H1 (cell line): ENCODE results near the gene VPS26B. TPM values are rescaled to one million over a fixed set of nuclear protein-coding genes. Genes with fewer than 3 reads are reported as not detected.
A peak's percentile ranks its signal among the peaks of the same experiment; 100 is the strongest.

Experiments
- BACH1 ChIP-seq: IDR thresholded peaks from 2 replicates; pipeline ENCODE4 v1.6.1; 2012; ENCODE audit warnings: low read length, improper control_type of control experiment
- CTBP2 ChIP-seq: IDR thresholded peaks from 2 replicates; pipeline ENCODE4 v1.7.0; 2011; ENCODE audit warnings: borderline replicate concordance, mild to moderate bottlenecking, moderate library complexity, mixed read lengths, low read length; ENCODE audit not compliant: insufficient read depth, insufficient read length
- RBBP5 ChIP-seq: IDR thresholded peaks from 2 replicates; pipeline ENCODE4 v1.7.1; 2012; ENCODE audit warnings: low read depth, mild to moderate bottlenecking, inconsistent platforms, low read length, moderate library complexity, borderline replicate concordance
- SIN3A ChIP-seq, 2 experiments: IDR thresholded peaks in 1 of 2; conservative IDR thresholded peaks in 1 of 2; 2 replicates each; pipeline ENCODE4 v1.6.1; 2011 to 2012; ENCODE audit warnings: low read length in 2 of 2, improper control_type of control experiment in 1 of 2, low read depth in 1 of 2, mild to moderate bottlenecking in 1 of 2
- SUZ12 ChIP-seq: fragments of 200-600 bp; sonication (generic); IDR thresholded peaks from 2 replicates; pipeline ENCODE4 v1.6.1; 2012; ENCODE audit warnings: mild to moderate bottlenecking, inconsistent platforms, low read length, moderate library complexity, mixed read lengths
- polyA plus RNA-seq, 7 experiments: library from polyadenylated mRNA; depleted of rRNA in 3 of 7; stranded (reverse) in 5 of 7; unstranded in 2 of 7; fragments of >200 nt in 5 of 7; fragments of 200-250 nt in 2 of 7; gene quantifications; 1 replicate in 5 of 7; 2 replicates in 1 of 7; 4 replicates in 1 of 7; pipeline versions ENCODE4 v1.2.1 to v1.2.3, GENCODE V29; 2011 to 2013; ENCODE audit warnings: missing spikeins in 2 of 7, mixed read lengths in 2 of 7
- total RNA-seq: library from RNA; stranded (reverse); fragmentation: NEBNext Ultra II Directional; extraction: Animal tissue kit (Norgen Biotek cat#: 25700); gene quantifications from 2 replicates; pipeline ENCODE4 v1.2.1, GENCODE V29; 2021

The VPS26B gene
- total and polyA plus RNA-seq, 2 of the 8 experiments (the other 6 are each of a cell fraction or from before 2014, with no cell fraction given), result 18.3 to 27.0 TPM

DNA sequence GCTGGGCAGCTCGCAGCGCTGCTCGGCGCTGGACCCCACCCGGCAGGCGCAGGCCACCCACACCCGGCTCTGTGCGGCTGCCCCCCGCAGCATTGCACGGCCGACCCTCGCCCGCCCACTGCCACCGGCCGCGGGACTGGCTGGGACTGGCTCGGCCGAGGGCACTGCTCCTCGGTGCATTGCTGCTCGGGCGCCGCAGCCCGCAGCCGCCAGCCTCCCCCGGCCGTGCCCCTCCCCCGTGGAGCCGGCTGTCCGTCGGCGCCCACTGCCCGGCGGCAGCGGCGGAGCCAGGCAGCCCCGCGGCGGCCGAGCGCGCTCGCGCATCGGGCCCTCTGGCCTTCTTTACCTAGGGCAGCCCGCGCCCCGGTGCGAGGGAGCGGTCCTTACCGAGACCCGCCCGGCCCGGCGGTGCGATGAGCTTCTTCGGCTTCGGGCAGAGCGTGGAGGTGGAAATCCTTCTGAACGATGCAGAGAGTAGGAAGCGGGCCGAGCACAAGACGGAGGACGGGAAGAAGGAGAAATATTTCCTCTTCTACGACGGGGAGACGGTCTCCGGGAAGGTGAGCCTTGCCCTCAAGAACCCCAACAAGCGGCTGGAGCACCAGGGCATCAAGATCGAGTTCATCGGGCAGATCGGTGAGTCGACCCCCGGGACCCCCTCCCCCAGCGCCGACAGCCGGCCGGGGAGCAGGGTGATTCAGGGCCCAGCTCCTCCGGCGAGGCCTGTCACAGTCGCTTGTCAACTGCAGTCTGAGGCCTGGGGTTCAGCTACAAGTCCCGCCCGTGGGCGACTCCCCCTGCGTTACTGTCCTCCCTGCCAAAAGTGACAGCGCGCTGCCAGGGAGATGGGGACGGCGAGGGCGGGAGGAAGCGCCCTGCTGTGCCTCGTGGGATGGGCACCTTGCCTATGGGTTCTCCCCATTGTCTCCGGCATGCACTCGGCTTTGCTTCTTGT is 516 bp downstream of the VPS26B start (continued):
- TF ChIP-seq BACH1 (0 out of 2 replicates have a peak, but pooled peaks have one; percentile 33), SIN3A (conservative IDR thresholded peaks at IDR 0.05 in 1 of 2, IDR thresholded peaks at IDR 0.05 in 1 of 2; ENCODE audit: low read depth in 1 of 2, low read length in 2 of 2) (peak; percentile 59 to 74; a peak in 2 of 4 replicates), RBBP5 (0 out of 2 replicates have a peak, but pooled peaks have one; percentile 56), SUZ12 (no peak), CTBP2 (peak; percentile 72)
